Caco-2 (cell line): Measurements from ENCODE around the gene GPR37. TPM values are rescaled to one million over a fixed set of nuclear protein-coding genes. Genes with fewer than 3 reads are reported as not detected.

Experiments
- BruUV-seq: library from RNA; stranded (reverse); fragments of 400-500 nt; replicated peaks from 2 replicates; lab custom pipeline; 2021; lab: Mats Ljungman, UMichigan
- CTCF ChIA-PET: fragments of 300-600 bp; sonication (Branson Sonifier 250); formaldehyde crosslinking; loops from one replicate; lab custom pipeline; 2022; ENCODE audit warnings: antibody characterized with exemption; lab: Charles Lee
- POLR2A ChIA-PET: fragments of 300-600 bp; sonication (Branson Sonifier 250); formaldehyde crosslinking; loops from one replicate; lab custom pipeline; 2022; ENCODE audit warnings: antibody characterized with exemption; lab: Charles Lee
- DNase-seq, 2 experiments: peaks; one replicate each; pipeline versions ENCODE4 v3.0.0 to v3.0.0-alpha.2; 2020 to 2022
- H3K27me3 ChIP-seq: replicated peaks from 2 replicates; pipeline ENCODE4 v1.6.0; 2011; ENCODE audit warnings: low read length; ENCODE audit not compliant: control insufficient read depth, insufficient read depth
- H3K36me3 ChIP-seq: 2 replicates; pipeline ENCODE4 v1.5.1; 2011; ENCODE audit warnings: low read length; ENCODE audit not compliant: control insufficient read depth, insufficient read depth
- H3K4me1 ChIP-seq: fragments of 250-450 bp; sonication (Bioruptor Pico); 2 replicates; pipeline ENCODE4 v1.5.1; 2020; ENCODE audit warnings: mild to moderate bottlenecking
- H3K4me3 ChIP-seq: 2 replicates; pipeline ENCODE4 v1.5.1; 2011; ENCODE audit warnings: low read depth, mild to moderate bottlenecking, control low read depth, low read length
- H3K9me3 ChIP-seq: fragments of 250-450 bp; sonication (Bioruptor Pico); 2 replicates; pipeline ENCODE4 v1.5.1; 2020; ENCODE audit warnings: mild to moderate bottlenecking, moderate library complexity
- H3K27ac Mint-ChIP-seq: one replicate; pipeline ENCODE4 v1.8.0; 2022; ENCODE audit warnings: mixed read lengths; ENCODE audit not compliant: unreplicated experiment
- H3K27me3 Mint-ChIP-seq: one replicate; pipeline ENCODE4 v1.8.0; 2022; ENCODE audit warnings: mixed read lengths; ENCODE audit not compliant: insufficient read depth, unreplicated experiment
- H3K36me3 Mint-ChIP-seq: one replicate; pipeline ENCODE4 v1.8.0; 2022; ENCODE audit warnings: mild to moderate bottlenecking, mixed read lengths; ENCODE audit not compliant: insufficient read depth, unreplicated experiment
- H3K4me1 Mint-ChIP-seq: one replicate; pipeline ENCODE4 v1.8.0; 2022; ENCODE audit warnings: low read depth, mixed read lengths; ENCODE audit not compliant: unreplicated experiment
- H3K4me3 Mint-ChIP-seq: one replicate; pipeline ENCODE4 v1.8.0; 2022; ENCODE audit warnings: mild to moderate bottlenecking, moderate library complexity, mixed read lengths; ENCODE audit not compliant: unreplicated experiment
- H3K9me3 Mint-ChIP-seq: one replicate; pipeline ENCODE4 v1.8.0; 2022; ENCODE audit warnings: mixed read lengths; ENCODE audit not compliant: unreplicated experiment
- intact Hi-C: fragments of 100-400 bp; cut with micrococcal nuclease; formaldehyde crosslinking; loops from one replicate; pipeline ENCODE4 v1.10.0; 2022; ENCODE audit not compliant: unreplicated experiment
- total RNA-seq: library from RNA; stranded (reverse); gene quantifications from 2 replicates; pipeline ENCODE4 v1.2.3, GENCODE V29; 2022
- TF ChIP-seq, protein P1 (sequence below), 2 experiments: fragments of 200-600 bp in 1 of 2; IDR thresholded peaks; 1 replicate in 1 of 2; 2 replicates in 1 of 2; pipeline versions ENCODE4 v1.5.1 to v1.8.0; 2011 to 2022; ENCODE audit warnings: antibody characterized with exemption in 1 of 2, control low read depth in 1 of 2, inconsistent platforms in 1 of 2, low read depth in 1 of 2, low read length in 1 of 2, mild to moderate bottlenecking in 1 of 2, moderate library complexity in 1 of 2; ENCODE audit not compliant: insufficient read depth in 1 of 2, severe bottlenecking in 1 of 2, unreplicated experiment in 1 of 2

Gene GPR37
- total RNA-seq, 1 experiment from 2014 or later = 0.50 TPM

DNA sequence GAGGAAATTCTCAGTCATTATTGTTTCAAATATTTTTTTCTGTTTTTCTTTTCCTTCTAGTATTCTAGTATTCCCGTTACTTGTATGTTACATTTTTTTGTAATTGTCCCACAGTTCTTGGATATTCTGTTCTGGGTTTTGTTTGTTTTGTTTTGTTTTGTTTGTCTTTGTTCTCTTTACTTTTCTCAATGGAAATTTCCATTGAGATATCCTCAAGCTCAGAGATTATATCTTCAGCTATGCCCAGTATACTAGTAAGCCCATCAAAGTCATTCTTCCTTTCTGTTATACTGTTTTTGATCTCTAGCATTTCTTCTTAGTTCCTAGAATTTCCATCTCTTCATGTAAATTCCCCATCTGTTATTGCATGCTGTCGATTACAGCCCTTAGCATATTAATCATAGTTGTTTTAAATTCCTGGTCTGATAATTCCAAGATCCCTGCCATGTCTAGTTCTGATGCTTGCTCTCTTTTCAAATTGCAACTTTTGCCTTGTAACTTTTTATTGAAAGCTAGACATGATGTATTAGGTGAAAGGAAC is 27.8 kb downstream of the GPR37 start:
- Mint-ChIP-seq H3K27me3 (peaks cover 3% of the 10 kb centered on the region), H3K4me1 (no peaks in the 10 kb centered on the region), H3K27ac (no peak overlapping the region), H3K9me3 (no peaks in the 10 kb centered on the region), H3K4me3 (no peak overlapping the region), H3K36me3 (no peaks in the 10 kb centered on the region)
- POLR2A ChIA-PET = no interaction called here
- Histone ChIP-seq H3K4me3 (no peak overlapping the region), H3K9me3 (no peaks in the 10 kb centered on the region), H3K27me3 (no peaks in the 10 kb centered on the region), H3K36me3 (no peaks in the 10 kb centered on the region), H3K4me1 (no peaks in the 10 kb centered on the region)
- CTCF ChIA-PET = interaction anchor here (0.7 kb wide), 1 partner anchor 102 kb away, joined by 6 read pairs; no protein-coding TSS in a partner anchor
- intact Hi-C loops = no loop called here
- no peak for DNase-seq
- TF ChIP-seq, protein P1, sequence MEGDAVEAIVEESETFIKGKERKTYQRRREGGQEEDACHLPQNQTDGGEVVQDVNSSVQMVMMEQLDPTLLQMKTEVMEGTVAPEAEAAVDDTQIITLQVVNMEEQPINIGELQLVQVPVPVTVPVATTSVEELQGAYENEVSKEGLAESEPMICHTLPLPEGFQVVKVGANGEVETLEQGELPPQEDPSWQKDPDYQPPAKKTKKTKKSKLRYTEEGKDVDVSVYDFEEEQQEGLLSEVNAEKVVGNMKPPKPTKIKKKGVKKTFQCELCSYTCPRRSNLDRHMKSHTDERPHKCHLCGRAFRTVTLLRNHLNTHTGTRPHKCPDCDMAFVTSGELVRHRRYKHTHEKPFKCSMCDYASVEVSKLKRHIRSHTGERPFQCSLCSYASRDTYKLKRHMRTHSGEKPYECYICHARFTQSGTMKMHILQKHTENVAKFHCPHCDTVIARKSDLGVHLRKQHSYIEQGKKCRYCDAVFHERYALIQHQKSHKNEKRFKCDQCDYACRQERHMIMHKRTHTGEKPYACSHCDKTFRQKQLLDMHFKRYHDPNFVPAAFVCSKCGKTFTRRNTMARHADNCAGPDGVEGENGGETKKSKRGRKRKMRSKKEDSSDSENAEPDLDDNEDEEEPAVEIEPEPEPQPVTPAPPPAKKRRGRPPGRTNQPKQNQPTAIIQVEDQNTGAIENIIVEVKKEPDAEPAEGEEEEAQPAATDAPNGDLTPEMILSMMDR (IDR thresholded peaks at IDR 0.05; ENCODE audit: insufficient read depth in 1 of 2, low read depth in 1 of 2, low read length in 1 of 2, severe bottlenecking in 1 of 2, unreplicated experiment in 1 of 2) = no peak
- no TSS peak for BruUV-seq

GRCh38 chr7:124728610-124729009 is 37.0 kb downstream of the GPR37 start:
- intact Hi-C loops = no loop called here
- no peaks in the 10 kb centered on the region for H3K36me3 Mint-ChIP-seq
- Histone ChIP-seq H3K36me3 (no peaks in the 10 kb centered on the region), H3K4me3 (no peak overlapping the region), H3K9me3 (no peaks in the 10 kb centered on the region), H3K27me3 (no peaks in the 10 kb centered on the region), H3K4me1 (no peaks in the 10 kb centered on the region)
- BruUV-seq = no TSS peak
- no peak overlapping the region for H3K4me3 Mint-ChIP-seq
- no peaks in the 10 kb centered on the region for H3K4me1 Mint-ChIP-seq
- DNase-seq = no peak
- no peaks in the 10 kb centered on the region for H3K9me3 Mint-ChIP-seq
- CTCF ChIA-PET = no interaction called here
- H3K27me3 Mint-ChIP-seq = peaks cover 2% of the 10 kb centered on the region
- no peak overlapping the region for H3K27ac Mint-ChIP-seq
- TF ChIP-seq, protein P1 (IDR thresholded peaks at IDR 0.05; ENCODE audit: insufficient read depth in 1 of 2, low read depth in 1 of 2, low read length in 1 of 2, severe bottlenecking in 1 of 2, unreplicated experiment in 1 of 2) = no peak
- POLR2A ChIA-PET = no interaction called here

DNA sequence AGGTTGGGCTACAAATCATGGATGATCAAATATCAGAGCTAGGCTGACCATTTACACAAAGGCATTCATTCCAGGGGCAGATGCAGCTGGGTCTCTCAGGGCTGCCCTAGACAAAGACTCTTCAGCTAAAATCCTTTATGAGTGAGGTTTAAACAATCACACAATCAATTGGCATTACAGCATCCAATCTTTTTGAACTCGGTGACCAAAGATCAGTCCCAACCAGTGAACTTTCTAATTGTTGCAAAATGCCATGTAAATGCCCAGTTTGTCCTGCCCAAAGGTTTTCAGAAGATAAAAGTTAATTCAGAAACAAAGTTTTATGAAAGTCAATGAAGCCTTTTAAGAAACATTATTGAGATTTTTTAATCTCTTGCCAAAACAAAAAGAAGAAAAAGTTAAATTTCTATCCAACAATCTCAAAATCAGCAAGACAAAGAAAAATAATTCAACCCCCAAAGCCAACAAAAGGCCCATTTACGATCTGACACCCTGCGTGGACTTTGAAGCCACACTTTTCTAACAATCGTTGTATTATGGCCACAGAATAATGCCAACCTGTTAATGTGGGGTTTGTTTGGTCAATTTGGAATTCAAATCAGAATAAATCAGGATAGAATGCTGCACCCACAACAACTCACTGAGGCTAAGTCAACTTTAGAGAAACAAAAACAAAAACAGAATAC is 40.9 kb downstream of the GPR37 start:
- ChIA-PET POLR2A (no interaction called here), CTCF (no interaction called here)
- Mint-ChIP-seq H3K4me3 (no peak overlapping the region), H3K27me3 (no peaks in the 10 kb centered on the region), H3K9me3 (no peaks in the 10 kb centered on the region), H3K36me3 (no peaks in the 10 kb centered on the region), H3K27ac (no peak overlapping the region), H3K4me1 (no peaks in the 10 kb centered on the region)
- no peak overlapping the region for H3K4me3 ChIP-seq
- BruUV-seq = no TSS peak
- DNase-seq = no peak
- TF ChIP-seq, protein P1 (IDR thresholded peaks at IDR 0.05; ENCODE audit: insufficient read depth in 1 of 2, low read depth in 1 of 2, low read length in 1 of 2, severe bottlenecking in 1 of 2, unreplicated experiment in 1 of 2) = no peak
- no peaks in the 10 kb centered on the region for H3K36me3 ChIP-seq
- H3K27me3 ChIP-seq = no peaks in the 10 kb centered on the region
- intact Hi-C loops = no loop called here
- H3K9me3 ChIP-seq = no peaks in the 10 kb centered on the region
- H3K4me1 ChIP-seq = no peaks in the 10 kb centered on the region
